HTR-8/SVneo (cell line): ENCODE measurements around the gene IQCN.
"Not testable (repeated sequence)": the region's sequence is repeated elsewhere in the genome, so short reads cannot be mapped to it uniquely, and the experiment has no call there.

ENCODE experiments used
- DNase-seq: peaks from one replicate; pipeline ENCODE4 v3.0.0; 2011; ENCODE audit warnings: low spot score, mixed read lengths; ENCODE audit not compliant: insufficient read length
- FAIRE-seq: peaks from 2 replicates; lab custom pipeline; 2011; peaks lifted over from hg19 to GRCh38; lab: Jason Lieb, UNC

Gene IQCN

DNA sequence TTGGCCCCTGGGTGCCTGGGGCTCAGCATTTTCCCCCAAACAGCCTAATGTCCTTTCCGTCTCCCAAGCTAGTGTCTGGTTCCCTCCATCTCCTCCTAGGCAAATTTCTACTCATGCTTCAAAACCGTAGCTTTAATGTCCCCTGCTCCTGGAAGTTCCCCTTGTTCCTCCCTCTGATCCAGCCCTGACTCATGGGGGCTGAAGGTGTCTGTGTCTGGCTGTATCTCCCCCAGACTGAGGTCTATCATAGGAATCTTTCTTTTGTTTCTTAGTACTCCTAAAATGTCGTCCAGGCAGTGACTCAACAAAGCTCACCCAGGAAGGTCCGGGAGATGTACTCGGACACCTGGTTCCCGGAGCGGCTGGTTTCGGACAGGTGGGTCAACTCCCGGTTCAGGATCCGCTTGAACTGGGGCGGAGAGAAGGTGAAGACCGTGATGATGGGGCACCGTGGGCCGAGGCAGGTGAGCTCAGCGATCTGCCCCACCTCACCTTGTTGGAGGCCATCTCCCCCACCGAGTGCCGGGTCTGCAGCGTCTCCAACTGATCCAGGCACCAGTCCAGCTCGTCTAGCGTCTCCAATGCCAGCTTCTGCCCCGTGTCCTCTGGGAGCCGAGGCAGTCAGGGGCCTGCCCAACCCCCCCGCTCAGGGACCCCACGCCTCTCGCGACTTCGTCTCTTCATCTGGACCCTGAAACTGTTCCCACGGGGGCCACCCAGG lies 54.2 kb downstream of the IQCN start:
- FAIRE-seq = no peak
- no peak for DNase-seq

DNA sequence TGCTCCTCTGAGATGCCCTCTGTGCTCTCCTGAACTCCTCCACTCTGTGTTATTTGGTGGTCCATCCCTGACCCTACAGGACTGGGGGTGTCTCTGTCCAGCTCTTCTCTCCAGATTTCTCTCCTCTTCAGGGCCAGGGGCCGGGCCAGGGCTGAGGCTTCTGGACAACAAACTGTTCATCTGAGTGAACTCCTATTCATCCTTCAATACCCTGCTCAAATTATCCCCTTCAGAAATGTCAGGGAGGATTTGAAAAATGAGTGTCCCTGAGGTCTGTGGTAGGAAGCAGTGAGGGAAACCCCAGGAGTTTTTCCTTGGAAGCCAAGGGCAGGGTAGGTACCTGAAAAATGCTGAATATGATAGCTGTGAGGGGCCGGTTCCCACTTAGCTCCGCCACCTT lies 55.7 kb downstream of the IQCN start:
- FAIRE-seq (no peak), DNase-seq (no peak)

DNA sequence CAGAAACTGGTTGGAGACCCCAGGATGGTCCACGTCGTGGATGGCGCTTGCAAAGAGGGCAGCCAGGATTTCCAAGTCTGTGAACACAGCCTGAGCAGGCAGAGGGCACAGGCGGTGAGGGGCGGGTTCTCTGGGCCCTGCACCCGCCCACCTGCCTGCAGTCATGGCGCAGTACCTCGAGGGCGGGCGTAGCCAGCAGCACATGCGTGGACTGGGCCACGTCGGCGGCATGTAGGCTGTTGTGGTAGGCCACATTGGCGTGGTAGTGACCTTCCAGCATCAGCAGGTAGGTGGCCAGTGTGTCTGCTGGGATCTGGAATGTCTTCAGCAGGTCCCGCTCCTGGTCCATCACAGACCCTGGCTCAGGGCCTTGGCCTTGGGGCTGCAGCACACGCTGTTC lies 56.1 kb downstream of the IQCN start:
- DNase-seq (no peak), FAIRE-seq (no peak)

DNA sequence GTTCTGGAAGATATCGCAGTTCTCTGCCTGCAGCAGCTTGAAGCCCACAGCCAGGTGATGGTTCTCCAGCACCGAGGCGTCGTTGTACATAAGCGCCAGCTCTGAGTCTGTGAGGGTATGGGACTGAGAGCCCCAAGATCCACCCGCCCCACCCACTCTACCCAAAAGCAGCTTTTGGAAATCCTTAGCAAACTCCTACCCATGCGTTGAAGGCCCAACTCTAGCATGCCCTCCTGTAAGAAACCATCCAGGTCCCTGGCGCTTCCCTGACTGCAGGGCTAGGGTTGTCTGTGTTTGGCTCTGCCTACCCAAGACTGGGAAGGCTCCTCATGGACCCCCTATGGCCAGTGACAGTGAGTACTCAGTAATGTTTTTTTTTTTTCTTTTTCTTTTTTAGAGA lies 57.5 kb downstream of the IQCN start:
- no peak for FAIRE-seq
- DNase-seq = no peak

DNA sequence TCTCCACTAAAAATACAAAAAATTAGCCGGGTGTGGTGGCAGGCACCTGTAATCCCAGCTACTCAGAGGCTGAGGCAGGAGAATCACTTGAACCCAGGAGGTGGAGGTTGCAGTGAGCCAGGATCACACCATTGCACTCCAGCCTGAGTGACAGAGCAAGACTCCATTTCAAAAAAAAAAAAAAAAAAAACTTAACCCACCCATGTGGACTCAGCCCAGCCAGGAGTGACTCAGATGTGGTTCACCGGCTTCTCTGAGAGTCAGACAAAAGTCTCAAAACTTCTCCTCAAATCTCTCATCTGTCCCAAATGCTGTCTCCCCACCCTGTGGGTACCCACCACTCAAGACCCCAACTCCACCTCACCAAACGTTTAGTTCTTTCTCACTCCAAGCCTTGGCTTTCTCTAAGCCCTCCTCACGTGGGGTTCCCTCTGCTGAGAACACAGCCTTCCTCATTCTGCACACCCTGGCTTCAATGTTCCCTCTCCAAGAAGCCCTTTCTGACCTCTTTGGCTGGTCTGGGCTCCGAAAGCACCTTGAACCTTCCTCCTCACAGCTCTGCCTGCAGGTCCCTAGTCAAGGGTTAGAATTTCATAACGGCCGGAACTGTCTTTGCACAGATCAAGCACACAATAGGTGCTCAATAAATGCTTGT lies 59.3 kb downstream of the IQCN start:
- DNase-seq (no peak), FAIRE-seq (no peak)

DNA sequence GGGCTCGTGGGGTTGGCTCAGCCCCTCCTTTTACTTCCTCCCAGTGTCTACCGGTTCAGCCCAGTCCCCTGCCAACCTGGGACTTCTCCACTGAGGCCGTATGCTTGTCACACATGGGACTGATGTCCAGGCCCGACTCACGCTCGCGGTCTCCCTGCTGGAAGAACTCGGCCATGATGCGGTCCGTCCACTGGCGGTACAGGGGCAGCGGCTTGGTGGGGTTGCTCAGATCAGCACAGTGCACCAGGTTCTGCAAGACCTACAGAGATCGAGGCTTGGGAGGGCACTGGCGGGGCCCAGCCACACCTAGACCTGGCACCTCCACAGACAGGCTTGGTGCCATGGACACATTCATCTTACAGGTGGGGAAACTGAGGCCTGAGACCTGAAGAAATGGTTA lies 62.6 kb downstream of the IQCN start:
- FAIRE-seq = no peak
- no peak for DNase-seq

DNA sequence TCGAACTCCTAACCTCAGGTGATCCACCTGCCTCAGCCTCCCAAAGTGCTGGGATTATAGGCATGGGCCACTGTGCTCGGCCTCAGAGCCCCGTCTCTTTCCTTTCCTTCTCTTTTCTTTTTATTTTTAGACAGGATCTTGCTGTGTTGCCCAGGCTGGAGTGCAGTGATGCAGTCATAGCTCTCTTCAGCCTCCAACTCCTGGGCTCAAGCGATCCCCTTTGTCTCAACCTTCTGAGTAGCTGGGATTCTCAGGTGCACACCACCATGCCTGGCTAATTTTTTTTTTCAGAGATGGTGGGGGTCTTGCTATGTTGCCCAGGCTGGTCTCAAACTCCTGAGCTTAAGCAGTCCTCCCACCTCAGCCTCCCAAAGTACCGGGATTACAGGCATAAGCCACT lies 64.3 kb downstream of the IQCN start:
- not testable (repeated sequence) for DNase-seq

DNA sequence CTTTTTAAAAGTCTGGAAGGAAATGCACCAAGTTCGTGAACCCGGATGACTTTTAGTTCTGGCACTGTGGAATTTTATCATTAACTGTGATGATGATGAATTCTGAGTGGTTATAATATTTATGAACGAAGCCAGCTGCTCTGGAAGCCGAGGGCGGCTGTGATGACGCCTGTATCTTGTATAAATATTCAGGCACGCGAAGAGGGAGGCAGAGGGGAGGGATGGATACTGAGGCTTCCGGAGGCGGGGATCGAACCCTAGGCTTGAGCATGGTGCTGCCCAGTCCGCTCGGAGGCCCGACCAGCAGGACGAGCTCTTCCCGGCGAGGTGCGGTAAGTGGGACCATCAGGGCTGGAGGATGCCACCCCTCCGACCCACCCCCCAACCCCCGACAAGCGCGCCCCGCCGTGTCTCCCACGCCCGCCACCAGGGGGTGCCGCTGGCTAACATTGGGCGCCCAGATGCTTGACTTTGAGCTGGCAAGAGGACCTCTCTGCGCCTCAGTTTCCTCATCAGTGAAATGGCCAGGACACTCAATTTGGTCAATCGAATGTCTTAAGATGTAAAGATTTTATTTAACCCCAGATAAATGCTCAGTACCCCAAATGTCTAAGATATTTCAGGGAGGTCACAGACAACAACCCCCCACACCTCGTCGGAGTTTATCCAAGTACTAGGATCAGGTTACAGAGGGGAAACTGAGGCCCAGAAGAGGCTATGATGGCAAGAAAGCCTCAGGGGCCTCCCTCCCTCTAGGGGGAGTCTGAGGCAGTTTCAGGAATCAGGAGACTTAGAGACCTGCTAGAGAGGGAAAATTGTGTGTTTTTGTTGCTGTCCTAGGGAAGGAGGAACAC lies 65.9 kb downstream of the IQCN start:
- FAIRE-seq (no peak), DNase-seq (no peak)

More for the DNA sequence above, 64.3 kb downstream of the IQCN start:
- FAIRE-seq = peak; percentile 54
